HG03565 (cell line): ENCODE measurements around the gene CC2D1A.

Experiments
- ATAC-seq: cut with Tn5 transposase; IDR thresholded peaks from one replicate; pipeline ENCODE4 v1.9.1; 2021; ENCODE audit warnings: mild to moderate bottlenecking, moderate library complexity; ENCODE audit not compliant: unreplicated experiment

CC2D1A gene

DNA sequence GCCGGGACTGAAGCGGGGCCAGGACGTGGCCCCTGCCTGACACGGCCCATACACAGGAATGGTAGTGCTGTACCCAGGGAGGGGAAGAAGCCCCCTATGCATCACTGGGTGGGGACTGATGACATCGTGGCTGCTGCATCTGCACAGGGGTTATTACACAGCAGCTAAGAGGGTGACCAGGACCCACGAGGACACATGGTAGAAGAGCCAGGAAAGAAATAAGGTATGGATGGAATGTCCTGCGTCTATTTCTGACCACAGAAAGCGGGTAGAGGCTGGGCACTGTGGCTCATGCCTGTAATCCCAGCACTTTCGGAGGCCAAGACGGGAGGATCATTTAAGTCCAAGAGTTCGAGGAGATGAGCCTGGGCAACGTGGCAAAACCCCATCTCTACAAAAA, 70.4 kb downstream of the CC2D1A start:
- no peak for ATAC-seq

DNA sequence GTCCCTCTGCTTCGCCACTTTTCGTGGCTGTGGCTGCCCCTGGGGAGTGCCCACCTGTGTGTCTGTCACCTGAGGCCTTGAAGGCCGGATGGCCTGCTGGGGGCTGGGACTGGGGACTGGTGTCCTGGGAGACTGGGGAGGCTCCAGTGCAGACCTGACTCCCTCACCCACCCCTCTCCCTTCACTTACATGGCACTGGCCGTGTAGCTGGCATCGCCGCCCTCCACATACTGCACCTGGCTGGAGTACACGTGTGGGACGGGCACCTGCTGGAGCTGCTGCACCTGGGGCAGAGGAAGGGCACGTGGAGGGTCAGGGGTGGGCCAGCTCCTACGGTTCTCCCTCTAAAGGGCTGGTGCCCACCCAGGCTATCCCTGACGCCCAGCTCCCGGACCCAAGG, 71.8 kb downstream of the CC2D1A start:
- no peak for ATAC-seq

GRCh38 chr19:13978351-13979243, 72.6 kb downstream of the CC2D1A start:
- no peak for ATAC-seq

DNA sequence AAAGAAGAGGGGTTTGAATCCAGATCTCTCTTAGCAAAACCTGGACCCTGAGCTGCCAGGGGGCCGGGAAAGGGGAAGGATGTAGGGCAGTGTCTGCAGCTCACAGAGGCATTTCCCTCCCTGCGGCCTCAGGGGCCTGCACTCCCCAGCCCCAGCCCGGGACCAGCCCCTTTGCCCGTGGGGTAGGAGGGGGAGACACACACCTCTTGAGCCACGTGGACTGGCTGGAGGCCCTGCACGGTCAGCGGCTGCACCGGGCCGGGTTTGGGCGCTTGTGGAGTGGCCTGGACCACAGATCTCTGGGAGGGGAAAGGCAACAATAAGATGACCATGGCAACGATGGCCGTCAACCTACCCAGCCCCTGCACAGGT, 73.2 kb downstream of the CC2D1A start:
- ATAC-seq: no peak

- ATAC-seq: no peak
Measured at GRCh38 chr19:13979686-13980085, 73.7 kb downstream of the CC2D1A start.

DNA sequence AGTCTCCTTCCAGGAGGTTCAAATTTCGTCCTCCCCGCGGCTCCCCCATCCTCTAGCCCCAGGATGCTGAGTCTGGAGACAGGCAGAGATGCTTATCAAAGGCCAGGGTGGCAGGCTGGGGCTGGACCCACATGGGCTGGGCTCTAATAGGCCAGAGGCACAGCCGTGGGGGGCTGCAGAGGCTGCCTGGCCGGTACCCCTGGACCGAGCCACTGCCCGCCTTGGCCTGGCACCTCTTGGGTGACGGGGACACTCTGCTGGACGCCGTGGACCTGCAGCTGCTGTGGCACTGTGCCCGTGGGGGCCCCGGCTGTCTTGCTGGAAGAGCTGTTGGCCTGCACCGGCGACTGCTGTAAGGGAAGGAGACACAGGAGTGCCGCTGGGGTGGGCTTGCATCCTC, 74.3 kb downstream of the CC2D1A start:
- no peak for ATAC-seq
